ENCODE data around the gene ZHX3.

The ZHX3 gene

GRCh38 chr20:41330941-41331340 is 13.4 kb upstream of the ZHX3 start:
- H3K4me3 ChIP-seq (ENCODE audit: low read length, poor library complexity, severe bottlenecking), result no peak overlapping the region
- H2AFZ ChIP-seq (ENCODE audit: low read length), result no peak overlapping the region
- no peak overlapping the region for H3K9ac ChIP-seq (ENCODE audit: low read depth, low read length, poor library complexity, severe bottlenecking)
- no peaks in the 10 kb centered on the region for H3K9me3 ChIP-seq (ENCODE audit: insufficient read depth, low read depth, low read length)
- H3K27me3 ChIP-seq (ENCODE audit: insufficient read depth, low read length, poor library complexity, severe bottlenecking), result no peaks in the 10 kb centered on the region
- H3K4me1 ChIP-seq (ENCODE audit: insufficient read depth, low read length, poor library complexity, severe bottlenecking), result peaks cover 21% of the 10 kb centered on the region
- TF ChIP-seq EZH2phosphoT487 (IDR thresholded peaks at IDR 0.05; ENCODE audit: borderline replicate concordance) (no peak), CTCF (conservative IDR thresholded peaks at IDR 0.05; ENCODE audit: low read length) (no peak)
- peaks cover 3% of the 10 kb centered on the region; the same call in 1 of the 2 replicates for H3F3A ChIP-seq (ENCODE audit: low read depth)
- H3K79me2 ChIP-seq (ENCODE audit: insufficient read depth, low read length), result no peaks in the 10 kb centered on the region
- H4K20me1 ChIP-seq (ENCODE audit: insufficient read depth, low read length, poor library complexity, severe bottlenecking), result no peaks in the 10 kb centered on the region
- no peak overlapping the region for H3K4me2 ChIP-seq (ENCODE audit: low read depth, low read length, poor library complexity, severe bottlenecking)
- H3K9me2 ChIP-seq (replicated peaks; ENCODE audit: low read depth, low read length), result no peaks in the 10 kb centered on the region
- H3K36me3 ChIP-seq (ENCODE audit: insufficient read depth, low read length), result no peaks in the 10 kb centered on the region

GRCh38 chr20:41330343-41330720 is 12.8 kb upstream of the ZHX3 start:
- Histone ChIP-seq H4K20me1 (ENCODE audit: insufficient read depth, low read length, poor library complexity, severe bottlenecking) (no peaks in the 10 kb centered on the region), H3K9me3 (ENCODE audit: insufficient read depth, low read depth, low read length) (no peaks in the 10 kb centered on the region), H3K9ac (ENCODE audit: low read depth, low read length, poor library complexity, severe bottlenecking) (peak overlapping the region; percentile 57), H3K4me2 (ENCODE audit: low read depth, low read length, poor library complexity, severe bottlenecking) (peak overlapping the region; percentile 77), H3K27me3 (ENCODE audit: insufficient read depth, low read length, poor library complexity, severe bottlenecking) (no peaks in the 10 kb centered on the region), H3K4me1 (ENCODE audit: insufficient read depth, low read length, poor library complexity, severe bottlenecking) (peaks cover 21% of the 10 kb centered on the region), H3K36me3 (ENCODE audit: insufficient read depth, low read length) (no peaks in the 10 kb centered on the region), H3K9me2 (replicated peaks; ENCODE audit: low read depth, low read length) (no peaks in the 10 kb centered on the region), H3F3A (ENCODE audit: low read depth) (peaks cover 3% of the 10 kb centered on the region; the same call in 1 of the 2 replicates), H2AFZ (ENCODE audit: low read length) (0 out of 2 replicates have a peak overlapping the region, but pooled peaks have one; percentile 85), H3K4me3 (ENCODE audit: low read length, poor library complexity, severe bottlenecking) (peak overlapping the region; percentile 63), H3K79me2 (ENCODE audit: insufficient read depth, low read length) (no peaks in the 10 kb centered on the region)
- no peak for TF ChIP-seq CTCF (conservative IDR thresholded peaks at IDR 0.05; ENCODE audit: low read length)
- TF ChIP-seq EZH2phosphoT487 (IDR thresholded peaks at IDR 0.05; ENCODE audit: borderline replicate concordance), result no peak

- H2AFZ ChIP-seq (ENCODE audit: low read length), result peak overlapping the region; percentile 85
- no peaks in the 10 kb centered on the region for H3K9me3 ChIP-seq (ENCODE audit: insufficient read depth, low read depth, low read length)
- no peaks in the 10 kb centered on the region for H3K36me3 ChIP-seq (ENCODE audit: insufficient read depth, low read length)
- peak overlapping the region; percentile 63 for H3K4me3 ChIP-seq (ENCODE audit: low read length, poor library complexity, severe bottlenecking)
- TF ChIP-seq EZH2phosphoT487 (IDR thresholded peaks at IDR 0.05; ENCODE audit: borderline replicate concordance), result no peak
- TF ChIP-seq CTCF (conservative IDR thresholded peaks at IDR 0.05; ENCODE audit: low read length), result no peak
- H3F3A ChIP-seq (ENCODE audit: low read depth), result peaks cover 3% of the 10 kb centered on the region; the same call in 1 of the 2 replicates
- H3K79me2 ChIP-seq (ENCODE audit: insufficient read depth, low read length), result no peaks in the 10 kb centered on the region
- H3K4me1 ChIP-seq (ENCODE audit: insufficient read depth, low read length, poor library complexity, severe bottlenecking), result peaks cover 21% of the 10 kb centered on the region
- H3K27me3 ChIP-seq (ENCODE audit: insufficient read depth, low read length, poor library complexity, severe bottlenecking), result no peaks in the 10 kb centered on the region
- peak overlapping the region; percentile 77 for H3K4me2 ChIP-seq (ENCODE audit: low read depth, low read length, poor library complexity, severe bottlenecking)
- no peaks in the 10 kb centered on the region for H3K9me2 ChIP-seq (replicated peaks; ENCODE audit: low read depth, low read length)
- no peaks in the 10 kb centered on the region for H4K20me1 ChIP-seq (ENCODE audit: insufficient read depth, low read length, poor library complexity, severe bottlenecking)
- peak overlapping the region; percentile 58 for H3K9ac ChIP-seq (ENCODE audit: low read depth, low read length, poor library complexity, severe bottlenecking)
Observed at GRCh38 chr20:41329435-41330342, 12.2 kb upstream of the ZHX3 start.
